HG03342 (cell line): ENCODE measurements around the gene DCN.

ENCODE experiments used
- ATAC-seq: cut with Tn5 transposase; IDR thresholded peaks from one replicate; pipeline ENCODE4 v1.9.1; 2021; ENCODE audit warnings: mild to moderate bottlenecking, moderate library complexity; ENCODE audit not compliant: unreplicated experiment

Gene DCN

GRCh38 chr12:91104812-91105466 is 77.7 kb downstream of the DCN start:
- peak; percentile 53 for ATAC-seq

DNA sequence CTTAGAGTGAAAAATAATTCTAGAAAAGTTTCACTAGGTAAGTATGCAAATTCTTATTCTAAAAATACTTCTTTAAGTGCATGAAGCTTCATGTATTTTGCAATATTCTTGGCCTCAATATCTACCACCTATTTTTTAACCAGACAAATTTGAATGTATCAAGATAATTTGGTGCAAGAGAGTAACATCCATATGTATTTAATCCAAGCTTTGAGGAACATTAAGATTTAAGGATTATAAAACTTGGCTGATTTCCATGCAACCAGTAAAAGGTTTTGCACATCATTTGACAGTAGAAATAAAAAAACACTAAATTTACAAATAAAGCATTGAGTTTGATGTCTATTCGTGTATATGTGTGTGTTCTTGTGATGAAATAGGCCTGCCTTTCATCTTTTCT is 79.0 kb downstream of the DCN start:
- no peak for ATAC-seq

DNA sequence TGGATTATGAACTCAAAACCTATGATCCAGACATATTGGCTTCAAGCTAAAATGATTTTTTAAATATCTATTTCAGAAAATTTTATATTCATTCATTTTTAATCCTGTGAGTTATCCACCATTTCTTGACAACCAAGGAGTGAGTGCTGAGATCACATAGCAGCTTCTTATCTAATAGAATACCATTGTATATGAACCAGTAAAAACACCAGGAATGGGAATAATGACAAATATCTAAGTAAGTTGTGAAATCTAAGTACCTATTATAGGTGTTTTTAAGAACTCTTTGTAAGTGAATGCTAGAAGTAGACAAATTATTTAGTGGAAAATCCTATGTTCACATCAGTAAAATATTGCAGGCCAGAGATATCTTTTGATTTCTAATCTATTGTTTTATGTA is 79.5 kb downstream of the DCN start:
- no peak for ATAC-seq

GRCh38 chr12:91100906-91101305 is 81.7 kb downstream of the DCN start:
- no peak for ATAC-seq

DNA sequence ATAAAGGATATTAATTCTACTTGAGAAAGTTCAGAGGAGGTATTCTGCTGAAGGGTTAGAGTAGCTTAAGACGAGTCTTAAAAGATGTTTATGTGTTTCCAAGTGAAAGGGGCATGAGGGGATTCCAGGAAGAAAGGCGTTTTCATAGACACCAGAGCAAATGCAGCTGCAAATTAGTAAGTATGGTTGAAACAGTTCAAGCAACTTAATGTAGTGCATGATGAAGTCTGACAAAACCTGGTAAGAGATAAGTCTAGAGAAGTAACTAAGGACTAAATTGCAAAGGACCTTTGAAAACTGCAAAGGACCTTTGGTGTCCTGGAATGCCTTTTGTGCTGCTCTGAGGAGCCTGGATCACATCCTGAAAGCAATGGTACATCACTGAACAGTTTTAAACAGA is 82.8 kb downstream of the DCN start:
- ATAC-seq: no peak

- no peak for ATAC-seq
Measured at GRCh38 chr12:91099341-91099740, 83.3 kb downstream of the DCN start.

- no peak for ATAC-seq
Measured at GRCh38 chr12:91098941-91099340, 83.7 kb downstream of the DCN start.

- ATAC-seq: no peak
Measured at GRCh38 chr12:91098461-91098860, 84.2 kb downstream of the DCN start.

GRCh38 chr12:91094957-91095356 is 87.7 kb downstream of the DCN start:
- no peak for ATAC-seq

GRCh38 chr12:91094032-91094662 is 88.5 kb downstream of the DCN start:
- no peak for ATAC-seq

- ATAC-seq: no peak
Measured at GRCh38 chr12:91093341-91093740, 89.3 kb downstream of the DCN start.

GRCh38 chr12:91091916-91092715 is 90.5 kb downstream of the DCN start:
- ATAC-seq: no peak
